SK-N-SH (cell line): ENCODE results near the gene IRGQ.

Source experiments
- EP300 ChIP-seq, 2 experiments: IDR thresholded peaks; 2 replicates each; pipeline versions ENCODE4 v1.4.0 to v1.6.1; 2012; ENCODE audit warnings: borderline replicate concordance in 1 of 2, low read depth in 1 of 2, low read length in 1 of 2
- GABPA ChIP-seq: IDR thresholded peaks from 2 replicates; pipeline ENCODE4 v1.4.0; 2012; ENCODE audit warnings: low read depth, mild to moderate bottlenecking
- GATA2 ChIP-seq: sonication (generic); formaldehyde crosslinking; IDR thresholded peaks from 2 replicates; pipeline ENCODE4 v1.5.0; 2020; ENCODE audit warnings: mild to moderate bottlenecking, missing genetic modification reagents
- MEF2A ChIP-seq: IDR thresholded peaks from 2 replicates; pipeline ENCODE4 v1.4.0; 2012; ENCODE audit warnings: low read depth, borderline replicate concordance
- SIN3A ChIP-seq: IDR thresholded peaks from 2 replicates; pipeline ENCODE4 v1.6.1; 2012; ENCODE audit warnings: low read depth, mild to moderate bottlenecking, low read length, moderate library complexity, borderline replicate concordance
- YY1 ChIP-seq: IDR thresholded peaks from 2 replicates; pipeline ENCODE4 v1.4.0; 2012; ENCODE audit warnings: low read depth, mild to moderate bottlenecking
- TF ChIP-seq, protein P1 (sequence below): fragments of 200-600 bp; sonication (generic); IDR thresholded peaks from 2 replicates; pipeline ENCODE4 v1.6.1; 2017; ENCODE audit warnings: antibody characterized with exemption, mild to moderate bottlenecking, moderate library complexity
- TF ChIP-seq, protein P2 (sequence below): IDR thresholded peaks from 2 replicates; pipeline ENCODE4 v1.4.0; 2012; ENCODE audit warnings: low read depth

DNA sequence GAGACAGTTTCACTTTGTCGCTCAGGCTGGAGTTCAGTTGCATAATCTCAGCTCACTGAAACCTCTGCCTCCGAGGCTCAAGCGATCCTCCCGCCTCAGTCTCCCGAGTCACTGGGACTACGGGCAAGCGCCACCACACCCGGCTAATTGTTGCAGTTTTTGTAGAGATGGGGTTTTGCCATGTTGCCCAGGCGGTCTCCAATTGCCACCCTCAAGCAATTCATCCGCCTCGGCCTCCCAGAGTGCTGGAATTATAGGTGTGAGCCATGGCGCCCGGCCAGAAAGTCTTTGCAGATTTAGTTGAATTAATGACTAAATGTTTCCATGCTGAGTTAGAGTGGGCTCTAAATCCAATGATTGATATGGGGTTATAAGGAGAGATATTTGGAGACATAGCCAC, 48.2 kb upstream of the IRGQ start:
- no peak for TF ChIP-seq YY1
- TF ChIP-seq GABPA, result no peak
- TF ChIP-seq, protein P1, sequence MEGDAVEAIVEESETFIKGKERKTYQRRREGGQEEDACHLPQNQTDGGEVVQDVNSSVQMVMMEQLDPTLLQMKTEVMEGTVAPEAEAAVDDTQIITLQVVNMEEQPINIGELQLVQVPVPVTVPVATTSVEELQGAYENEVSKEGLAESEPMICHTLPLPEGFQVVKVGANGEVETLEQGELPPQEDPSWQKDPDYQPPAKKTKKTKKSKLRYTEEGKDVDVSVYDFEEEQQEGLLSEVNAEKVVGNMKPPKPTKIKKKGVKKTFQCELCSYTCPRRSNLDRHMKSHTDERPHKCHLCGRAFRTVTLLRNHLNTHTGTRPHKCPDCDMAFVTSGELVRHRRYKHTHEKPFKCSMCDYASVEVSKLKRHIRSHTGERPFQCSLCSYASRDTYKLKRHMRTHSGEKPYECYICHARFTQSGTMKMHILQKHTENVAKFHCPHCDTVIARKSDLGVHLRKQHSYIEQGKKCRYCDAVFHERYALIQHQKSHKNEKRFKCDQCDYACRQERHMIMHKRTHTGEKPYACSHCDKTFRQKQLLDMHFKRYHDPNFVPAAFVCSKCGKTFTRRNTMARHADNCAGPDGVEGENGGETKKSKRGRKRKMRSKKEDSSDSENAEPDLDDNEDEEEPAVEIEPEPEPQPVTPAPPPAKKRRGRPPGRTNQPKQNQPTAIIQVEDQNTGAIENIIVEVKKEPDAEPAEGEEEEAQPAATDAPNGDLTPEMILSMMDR, result no peak
- TF ChIP-seq MEF2A, result no peak
- TF ChIP-seq, protein P2, sequence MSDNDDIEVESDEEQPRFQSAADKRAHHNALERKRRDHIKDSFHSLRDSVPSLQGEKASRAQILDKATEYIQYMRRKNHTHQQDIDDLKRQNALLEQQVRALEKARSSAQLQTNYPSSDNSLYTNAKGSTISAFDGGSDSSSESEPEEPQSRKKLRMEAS, result no peak
- no peak for TF ChIP-seq SIN3A
- no peak for TF ChIP-seq GATA2 (CRISPR knock-in tag)
- TF ChIP-seq EP300 (IDR thresholded peaks at IDR 0.05; ENCODE audit: borderline replicate concordance in 1 of 2, low read depth in 1 of 2, low read length in 1 of 2), result no peak
